Measurements from ENCODE around the gene CARTPT.

The CARTPT gene

GRCh38 chr5:71719063-71719964 is at the start of gene CARTPT:
TSS of gene CARTPT (plus strand) at chr5:71719275. CDS start at chr5:71719294, 19 bp downstream.
- no peak for DNase-seq (ENCODE audit: low read depth)
- TF ChIP-seq CTCF (conservative IDR thresholded peaks at IDR 0.05; ENCODE audit: low read length) = no peak
- H3K4me3 ChIP-seq (ENCODE audit: low read length) = no peak within 1 kb of the TSS

GRCh38 chr5:71677977-71678376 is 41.1 kb upstream of the CARTPT start:
- DNase-seq (ENCODE audit: low read depth) = no peak
- no peak for TF ChIP-seq CTCF (conservative IDR thresholded peaks at IDR 0.05; ENCODE audit: low read length)
- no peak overlapping the region for H3K4me3 ChIP-seq (ENCODE audit: low read length)

GRCh38 chr5:71679714-71680113 is 39.4 kb upstream of the CARTPT start:
- TF ChIP-seq CTCF (conservative IDR thresholded peaks at IDR 0.05; ENCODE audit: low read length) = no peak
- no peak overlapping the region for H3K4me3 ChIP-seq (ENCODE audit: low read length)
- no peak for DNase-seq (ENCODE audit: low read depth)

GRCh38 chr5:71680510-71680909 is 38.6 kb upstream of the CARTPT start:
- no peak for TF ChIP-seq CTCF (conservative IDR thresholded peaks at IDR 0.05; ENCODE audit: low read length)
- DNase-seq (ENCODE audit: low read depth) = no peak
- H3K4me3 ChIP-seq (ENCODE audit: low read length) = no peak overlapping the region

GRCh38 chr5:71681296-71681695 is 37.8 kb upstream of the CARTPT start:
- DNase-seq (ENCODE audit: low read depth) = no peak
- no peak overlapping the region for H3K4me3 ChIP-seq (ENCODE audit: low read length)
- TF ChIP-seq CTCF (conservative IDR thresholded peaks at IDR 0.05; ENCODE audit: low read length) = no peak

GRCh38 chr5:71684309-71684708 is 34.8 kb upstream of the CARTPT start:
- TF ChIP-seq CTCF (conservative IDR thresholded peaks at IDR 0.05; ENCODE audit: low read length) = no peak
- H3K4me3 ChIP-seq (ENCODE audit: low read length) = no peak overlapping the region
- DNase-seq (ENCODE audit: low read depth) = no peak

- DNase-seq (ENCODE audit: low read depth) = no peak
- no peak overlapping the region for H3K4me3 ChIP-seq (ENCODE audit: low read length)
- no peak for TF ChIP-seq CTCF (conservative IDR thresholded peaks at IDR 0.05; ENCODE audit: low read length)
These were observed 25.1 kb upstream of the CARTPT start for GRCh38 chr5:71693828-71694427.
